C1 segment of cervical spinal cord (tissue), 14 donors: Measurements from ENCODE around the gene CHST14.
A peak's percentile ranks its signal among the peaks of the same experiment; 100 is the strongest.

Experiments used
- DNase-seq, 14 donors: peaks; one replicate each; lab custom pipeline; 2025; lab: John Stamatoyannopoulos, UW

Gene CHST14

DNA sequence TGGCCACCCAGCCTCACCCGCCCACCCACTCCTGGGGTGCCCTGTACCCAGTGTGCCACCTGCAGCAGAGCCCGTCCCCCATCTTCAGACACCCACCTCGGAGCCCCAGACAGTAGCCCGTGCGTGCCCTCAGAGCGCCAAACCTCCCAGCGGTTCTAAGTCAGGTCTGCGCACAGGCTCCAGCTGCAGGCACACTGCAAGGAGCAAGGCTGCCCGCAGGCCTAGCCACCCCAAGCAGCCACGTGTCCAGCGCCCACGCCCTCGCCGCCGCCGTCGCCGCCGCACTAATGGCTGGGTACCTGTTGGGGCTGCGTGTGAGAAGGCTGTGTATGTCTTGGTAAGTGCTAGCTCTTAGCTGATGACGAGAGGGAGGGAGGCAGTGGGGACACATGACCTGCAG, 8.8 kb upstream of the CHST14 start:
- DNase-seq, result no peak

DNA sequence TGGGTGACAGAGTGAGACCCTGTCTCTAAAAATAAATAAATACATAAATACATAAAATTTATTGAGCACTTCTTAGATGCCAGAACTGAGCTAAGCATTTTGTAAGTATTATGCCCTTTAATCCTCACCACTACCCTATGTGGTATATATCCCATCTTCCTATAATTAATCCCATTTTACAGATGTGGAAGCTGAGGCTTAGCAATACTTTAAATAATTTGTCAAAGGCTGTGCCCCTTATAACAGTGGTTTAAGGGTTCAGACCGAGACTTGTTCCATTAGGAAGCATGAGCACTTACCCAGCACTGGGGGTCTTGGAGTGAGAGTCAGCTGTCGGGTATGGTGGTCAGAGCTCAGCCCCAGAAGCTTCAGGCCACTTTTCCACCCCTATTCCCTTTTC, 7.5 kb upstream of the CHST14 start:
- DNase-seq, result no peak

DNA sequence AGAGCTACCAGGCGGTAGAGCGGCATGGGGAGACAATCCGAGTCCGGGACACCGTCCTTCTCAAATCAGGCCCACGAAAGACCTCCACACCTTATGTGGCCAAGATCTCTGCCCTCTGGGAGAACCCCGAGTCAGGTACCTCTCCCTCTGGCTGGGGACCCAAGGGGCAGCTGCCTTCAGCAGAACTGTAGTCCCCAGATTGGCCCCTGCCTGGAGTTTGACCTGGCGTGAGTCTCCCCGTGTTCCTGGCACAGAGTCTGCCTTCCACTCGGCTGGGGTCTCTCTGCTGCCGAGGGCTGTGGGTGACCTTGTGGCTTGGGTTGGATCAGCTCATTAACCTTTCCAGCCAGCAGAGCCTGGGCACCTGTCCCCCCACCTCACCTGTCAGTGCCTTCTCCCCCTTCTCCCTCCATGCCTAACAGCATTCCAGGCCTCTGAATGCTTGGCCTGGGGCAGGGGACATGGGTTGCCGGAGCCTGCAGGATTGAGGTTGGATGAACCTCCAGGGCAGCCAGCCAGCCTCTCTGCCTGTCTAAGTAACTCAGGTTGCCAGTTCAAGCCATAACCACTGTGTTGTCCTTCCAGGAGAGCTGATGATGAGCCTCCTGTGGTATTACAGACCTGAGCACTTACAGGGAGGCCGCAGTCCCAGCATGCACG, 6.8 kb upstream of the CHST14 start:
- DNase-seq, result no peak

DNA sequence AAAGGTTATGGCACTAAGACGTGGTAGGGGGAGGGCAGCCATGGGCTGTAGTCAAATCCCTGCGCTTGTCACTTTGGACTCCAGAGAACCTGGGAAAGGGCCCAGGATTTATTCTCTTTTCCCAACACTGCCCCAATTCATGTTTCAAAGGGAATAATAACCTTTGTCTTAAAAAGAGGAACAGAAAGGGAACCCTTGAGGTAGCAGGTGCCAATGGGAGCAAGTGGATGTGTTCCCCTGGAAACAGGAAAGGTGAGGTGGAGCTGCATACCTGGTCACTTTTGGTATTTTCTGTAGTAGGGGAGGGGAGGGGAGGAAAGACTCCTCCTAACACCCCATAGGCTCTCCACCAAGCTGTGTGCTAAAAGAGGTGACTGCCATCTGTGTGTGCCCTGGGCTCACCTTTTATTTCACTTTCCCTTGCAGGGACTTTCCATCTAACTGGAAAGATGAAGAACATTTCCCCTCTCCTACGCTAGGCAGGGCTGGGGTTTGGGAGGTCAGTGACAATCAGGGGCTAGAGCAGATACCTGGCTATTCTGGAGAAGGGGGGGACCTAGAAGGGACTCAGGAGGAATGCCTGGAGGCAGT, 6.1 kb upstream of the CHST14 start:
- no peak for DNase-seq

DNA sequence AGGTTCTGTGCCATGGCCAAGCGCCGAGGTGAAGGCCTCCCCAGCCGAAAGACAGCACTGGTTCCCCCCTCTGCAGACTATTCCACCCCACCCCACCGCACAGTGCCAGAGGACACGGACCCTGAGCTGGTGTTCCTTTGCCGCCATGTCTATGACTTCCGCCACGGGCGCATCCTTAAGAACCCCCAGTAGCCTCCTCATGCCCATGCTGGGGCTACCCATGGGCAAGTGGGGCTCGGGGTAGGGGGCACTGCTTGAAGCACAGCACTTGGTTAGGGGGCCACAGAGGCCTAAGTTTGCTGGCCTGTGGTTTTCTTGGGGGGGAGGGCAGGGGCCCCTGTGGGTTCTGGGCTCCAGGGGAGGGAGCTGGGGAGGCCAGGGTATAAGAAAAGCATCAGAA, 4.8 kb upstream of the CHST14 start:
- DNase-seq, result no peak

DNA sequence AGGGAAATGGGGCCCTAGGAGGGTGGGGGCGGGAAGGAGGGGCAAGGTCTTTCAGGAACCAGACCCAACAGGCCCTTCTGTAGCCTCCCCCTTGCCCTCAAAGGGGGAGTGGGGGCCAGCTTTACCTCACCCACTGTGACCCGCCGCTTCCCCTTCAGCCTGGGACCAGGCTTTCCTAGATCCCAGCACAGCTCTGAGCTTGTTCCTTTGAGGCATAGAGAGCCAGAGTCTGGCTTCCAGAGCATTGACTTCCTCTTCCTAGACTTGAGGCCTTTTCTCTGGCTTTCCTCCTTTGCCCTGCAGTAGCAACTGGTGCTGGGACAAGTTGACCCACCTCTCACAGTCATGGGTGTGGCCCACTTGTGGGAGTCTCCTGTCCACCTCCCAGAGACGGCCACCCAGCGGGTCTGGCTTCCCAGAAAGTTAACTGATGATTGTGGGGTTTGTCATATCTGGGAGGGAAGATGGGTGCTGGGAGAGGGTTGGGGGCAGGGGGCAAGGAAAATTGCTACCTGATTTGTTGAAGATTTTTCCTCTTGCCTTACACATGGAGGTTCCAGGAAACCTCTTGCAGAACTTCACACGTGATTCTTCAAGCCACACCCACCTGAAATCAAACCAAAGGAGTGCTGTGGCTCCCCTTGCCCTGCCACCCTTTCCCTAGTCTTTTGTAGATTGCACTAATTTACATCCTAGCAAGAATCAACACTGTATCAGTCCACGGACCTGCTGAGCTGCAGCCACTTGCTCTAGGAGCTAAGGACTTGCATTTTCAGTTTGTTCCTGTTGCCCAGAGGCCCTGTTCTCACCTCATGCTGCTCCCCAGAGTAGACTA, 4.1 kb upstream of the CHST14 start:
- DNase-seq, result no peak

- no peak for DNase-seq
Observed at GRCh38 chr15:40467261-40467615, 3.5 kb upstream of the CHST14 start.

- DNase-seq, result no peak
Observed at GRCh38 chr15:40468898-40469331, 1.9 kb upstream of the CHST14 start.

GRCh38 chr15:40469776-40470390, 901 bp upstream of the CHST14 start:
- peak in 1 of 14 donors; percentile 28 for DNase-seq

GRCh38 chr15:40471105-40471807, 472 bp downstream of the CHST14 start:
- peak in 6 of 14 donors; percentile 11 to 74 (median 59) for DNase-seq

- no peak for DNase-seq
Observed at GRCh38 chr15:40471808-40472150, 995 bp downstream of the CHST14 start.

GRCh38 chr15:40472171-40472727, 1.5 kb downstream of the CHST14 start:
- no peak for DNase-seq

DNA sequence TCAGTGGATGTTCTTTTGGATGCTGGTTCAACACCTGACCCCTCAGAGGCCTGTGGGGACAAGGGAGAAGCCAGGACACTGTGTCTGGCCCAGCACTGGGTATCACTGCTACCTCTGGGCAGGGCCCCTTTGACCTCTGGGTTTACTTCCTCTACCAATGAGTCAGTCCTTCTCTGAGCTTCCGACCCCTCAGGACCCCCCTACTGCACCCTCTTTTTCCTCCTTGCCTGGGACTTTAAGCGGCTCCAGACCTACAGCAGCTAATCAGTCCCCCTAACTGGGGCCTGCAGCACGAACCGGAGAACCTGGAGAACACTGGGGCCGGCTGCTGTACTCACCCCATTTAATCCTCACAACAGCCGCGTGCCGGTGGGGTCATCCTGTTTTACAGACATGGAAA, 3.8 kb downstream of the CHST14 start:
- no peak for DNase-seq

DNA sequence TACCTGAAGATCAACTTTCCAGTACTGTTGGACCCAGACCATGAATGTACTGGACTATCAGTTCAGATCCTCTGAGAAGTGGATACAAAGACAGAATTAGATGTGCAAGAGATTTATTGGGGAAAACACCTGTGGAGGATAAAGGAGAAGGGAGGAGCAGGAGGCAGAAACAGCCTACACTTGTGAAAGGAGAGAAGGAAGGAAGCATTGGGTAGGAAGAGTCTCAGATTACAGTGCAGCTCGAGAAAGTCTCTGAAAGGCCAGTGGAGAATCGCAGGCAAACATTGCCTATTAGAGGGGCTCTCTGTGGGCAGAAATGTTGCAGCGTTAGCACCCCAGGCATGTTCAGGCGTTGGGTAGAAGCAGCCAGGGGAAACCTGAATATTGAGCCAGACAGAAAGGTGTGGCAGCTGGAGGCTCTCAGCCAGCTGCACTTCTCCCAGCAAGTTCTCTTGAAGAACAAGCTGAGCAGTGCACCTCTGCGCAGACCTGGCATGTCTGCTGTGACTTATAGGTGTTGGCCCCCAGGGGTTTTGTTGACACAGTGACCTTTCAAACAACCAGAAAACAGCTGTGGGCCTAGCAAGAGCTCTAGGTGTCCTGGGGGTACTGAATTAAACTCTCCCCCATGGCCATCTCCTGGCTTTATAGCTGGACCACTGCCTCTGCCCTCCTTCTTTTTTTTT, 7.0 kb downstream of the CHST14 start:
- DNase-seq, result no peak

DNA sequence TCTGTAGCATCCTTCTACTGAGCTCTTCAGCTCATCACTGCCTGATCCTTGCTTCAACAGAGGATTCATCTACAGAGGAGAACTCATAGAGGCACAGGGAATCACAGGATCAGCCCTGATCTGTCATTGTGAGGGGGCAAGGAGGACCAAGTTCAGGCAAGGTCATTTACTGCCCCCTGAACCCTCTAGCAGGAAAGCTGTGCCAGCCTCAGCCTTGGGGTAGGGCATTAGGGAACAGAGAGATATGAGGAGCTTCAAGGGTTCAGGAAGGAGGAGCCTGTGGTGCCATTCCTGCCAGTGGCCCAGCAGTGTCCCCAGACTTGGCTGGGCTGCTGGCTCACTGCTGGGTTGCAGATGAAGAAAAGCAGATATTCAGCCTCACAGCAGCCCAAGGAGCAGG, 8.2 kb downstream of the CHST14 start:
- no peak for DNase-seq

GRCh38 chr15:40481341-40482074, 10.7 kb downstream of the CHST14 start:
- no peak for DNase-seq

DNA sequence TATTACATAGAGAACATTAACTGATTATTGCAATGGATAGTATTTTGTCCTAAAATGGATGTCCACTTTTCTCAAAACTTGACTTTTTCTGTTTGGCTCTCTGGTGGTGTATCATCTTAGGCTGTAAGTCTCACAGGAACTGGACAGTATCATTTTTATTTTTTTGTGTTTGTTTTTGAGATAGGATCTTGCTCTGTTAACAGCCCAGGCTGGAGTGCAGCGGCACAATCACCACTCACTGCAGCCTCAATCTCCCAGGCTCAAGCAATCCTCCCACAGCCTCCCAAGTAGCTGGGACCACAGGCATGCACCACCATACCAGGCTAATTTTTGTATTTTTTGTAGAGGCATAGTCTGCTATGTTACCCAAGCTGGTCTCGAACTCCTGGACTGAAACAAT, 13.1 kb downstream of the CHST14 start:
- DNase-seq, result no peak

DNA sequence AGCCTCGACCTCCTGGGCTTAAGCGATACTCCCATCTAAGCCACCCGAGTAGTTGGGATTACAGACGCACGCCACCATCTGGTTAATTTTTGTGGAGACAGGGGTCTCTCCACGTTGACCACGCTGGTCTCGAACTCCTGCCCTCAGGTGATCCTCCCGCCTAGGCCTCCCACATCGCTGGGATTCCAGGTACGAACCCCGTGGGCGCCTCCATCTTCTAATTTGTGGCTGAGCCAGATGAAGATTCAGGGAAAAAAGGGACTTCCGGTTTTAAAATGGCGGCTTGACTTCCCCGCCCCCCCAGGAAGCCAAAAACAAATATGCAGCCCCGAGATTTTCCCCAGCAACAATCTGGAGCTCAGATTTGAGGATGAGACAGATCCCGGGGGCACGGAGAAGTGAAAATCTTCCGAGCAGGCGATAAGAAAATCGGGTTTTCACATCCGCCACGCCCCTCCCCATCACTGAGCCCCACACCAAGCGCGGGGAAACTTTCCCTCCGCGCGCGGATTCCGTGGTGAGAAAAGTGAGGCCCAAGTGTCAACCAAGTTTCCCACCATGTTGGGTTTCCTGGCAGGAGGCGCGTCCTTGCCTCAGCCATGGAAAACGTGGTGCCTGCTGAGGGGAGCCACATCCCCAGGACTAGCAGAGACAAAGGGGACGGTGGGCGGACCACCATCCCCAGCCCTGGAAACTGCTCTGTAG, 15.4 kb downstream of the CHST14 start:
- DNase-seq, result no peak

- DNase-seq, result no peak
Observed at GRCh38 chr15:40487816-40488682, 17.3 kb downstream of the CHST14 start.
